Fibroblast of villous mesenchyme (primary cell): Measurements from ENCODE around the gene C12orf54. TPM values are rescaled to one million over a fixed set of nuclear protein-coding genes. Genes with fewer than 3 reads are reported as not detected.
"Not testable (repeated sequence)": the region's sequence is repeated elsewhere in the genome, so short reads cannot be mapped to it uniquely, and the experiment has no call there.

Experiments used
- DNase-seq: peaks from one replicate; pipeline ENCODE4 v3.0.0-alpha.2; 2010; ENCODE audit warnings: low read depth
- H3K4me3 ChIP-seq: 2 replicates; pipeline ENCODE4 v1.5.1; 2011; ENCODE audit warnings: low read depth, mild to moderate bottlenecking, low read length
- CTCF ChIP-seq: IDR thresholded peaks from 2 replicates; pipeline ENCODE4 v1.5.1; 2012; ENCODE audit warnings: low read depth, mild to moderate bottlenecking, low read length; ENCODE audit not compliant: insufficient read depth
- total RNA-seq: library from RNA; depleted of rRNA; stranded (reverse); fragments of >200 nt; gene quantifications from 2 replicates; pipeline ENCODE4 v1.2.3, GENCODE V29; 2012

Gene C12orf54
- total RNA-seq, 1 donor, result not detected

DNA sequence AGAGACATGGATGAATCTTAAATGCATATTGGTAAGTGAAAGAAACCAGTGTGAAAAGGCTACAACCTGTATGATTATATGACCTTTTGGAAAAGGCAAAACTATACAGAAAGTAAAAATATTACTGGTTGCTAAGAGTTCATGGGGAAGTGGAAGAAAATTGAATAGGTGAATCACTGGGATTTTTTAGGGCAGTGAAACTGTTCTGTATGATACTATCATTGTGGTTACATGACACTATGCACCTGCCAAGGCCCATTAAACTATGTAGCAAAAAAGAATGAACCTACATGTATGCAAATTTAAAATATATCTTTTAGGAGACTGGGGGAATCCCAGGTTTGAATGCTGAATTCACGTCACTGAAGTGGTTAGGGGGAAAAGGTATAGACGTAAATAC lies 30.6 kb downstream of the C12orf54 start:
- DNase-seq, result no peak
- H3K4me3 ChIP-seq, result no peak overlapping the region
- TF ChIP-seq CTCF, result no peak

GRCh38 chr12:48514728-48515127 lies 32.4 kb downstream of the C12orf54 start:
- H3K4me3 ChIP-seq, result no peak overlapping the region
- DNase-seq, result no peak
- no peak for TF ChIP-seq CTCF

- DNase-seq, H3K4me3 ChIP-seq: not testable (repeated sequence)
Observed at GRCh38 chr12:48520381-48520780, 38.1 kb downstream of the C12orf54 start.

DNA sequence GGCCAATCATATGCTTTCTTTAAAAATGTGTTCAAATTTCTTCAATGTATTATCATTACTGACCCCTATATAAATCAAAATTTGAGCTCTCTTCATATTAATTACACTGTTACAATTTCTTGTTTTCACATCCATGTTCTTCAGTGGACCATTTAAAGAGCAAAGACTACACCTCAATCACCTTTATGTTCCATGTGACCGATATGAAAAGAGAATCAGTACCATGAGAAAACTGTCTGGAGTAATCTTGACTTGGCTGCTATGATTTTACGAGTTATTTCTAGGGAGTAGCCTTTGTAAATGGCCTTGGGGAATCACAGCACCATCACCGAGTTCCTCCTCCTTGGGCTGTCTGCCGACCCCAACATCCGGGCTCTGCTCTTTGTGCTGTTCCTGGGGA lies 43.0 kb downstream of the C12orf54 start, which contains the start of gene OR8S1:
TSS of gene OR8S1 (plus strand) at position 301 of the 400 bp plus-strand sequence. CDS start at position 301, 0 bp downstream.
- no peak for DNase-seq
- TF ChIP-seq CTCF, result no peak
- no peak within 1 kb of the TSS for H3K4me3 ChIP-seq

DNA sequence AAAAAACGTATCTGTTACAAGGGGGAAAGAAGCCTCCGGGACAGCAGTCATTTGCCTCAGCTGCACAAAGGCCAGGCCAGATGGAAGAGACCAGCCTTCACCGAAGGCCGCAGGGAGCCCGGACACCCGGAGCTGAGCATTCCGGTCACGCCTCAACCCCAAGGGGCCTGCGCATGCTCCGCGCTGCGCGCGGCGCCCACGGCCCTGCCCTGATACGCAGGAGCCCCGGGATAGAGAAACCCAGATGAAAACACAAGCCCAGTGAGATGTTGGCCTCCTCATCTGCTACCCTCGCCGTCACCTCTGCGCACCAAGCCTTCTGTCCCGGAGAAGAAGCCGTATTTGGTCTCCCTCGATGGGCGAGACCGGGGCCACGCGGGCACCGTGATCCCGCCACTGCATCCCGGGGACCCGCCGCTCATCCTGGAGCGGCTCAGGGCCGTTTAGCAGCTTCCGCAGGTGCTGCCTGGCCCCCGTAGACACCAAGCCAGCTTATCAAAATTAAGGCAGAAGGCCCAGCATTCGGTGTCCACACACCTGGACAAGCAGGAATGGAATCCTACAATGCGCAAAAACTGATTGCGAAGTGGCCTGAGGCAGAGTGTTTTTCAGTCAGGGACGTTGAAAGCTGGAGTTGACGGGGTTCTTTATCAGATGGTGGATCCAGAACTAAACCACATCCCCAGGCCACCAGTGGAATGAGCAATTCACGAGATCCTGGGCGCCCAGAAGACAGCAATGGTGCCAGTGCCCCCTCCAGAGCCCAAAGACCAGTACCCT lies 45.8 kb downstream of the C12orf54 start:
- no peak for TF ChIP-seq CTCF
- no peak overlapping the region for H3K4me3 ChIP-seq
- DNase-seq, result no peak

DNA sequence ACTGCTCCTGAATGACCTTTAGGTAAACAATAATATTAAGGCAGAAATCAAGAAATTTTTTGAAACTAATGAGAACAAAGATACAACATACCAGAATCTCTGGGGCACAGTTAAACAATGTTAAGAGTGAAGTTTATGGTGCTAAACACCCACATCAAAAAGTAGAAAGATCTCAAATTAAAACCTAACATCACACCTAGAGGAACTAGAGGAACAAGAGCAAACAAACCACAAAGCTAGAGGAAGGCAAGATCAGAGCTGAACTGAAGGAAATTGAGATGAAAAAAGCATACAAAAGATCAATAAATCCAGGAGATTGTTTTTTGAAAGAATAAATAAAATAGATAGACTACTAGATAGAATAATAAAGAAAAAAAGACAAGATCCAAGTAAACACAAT lies 50.3 kb downstream of the C12orf54 start:
- no peak for DNase-seq
- TF ChIP-seq CTCF, result no peak
- H3K4me3 ChIP-seq, result no peak overlapping the region

GRCh38 chr12:48536602-48537001 lies 54.3 kb downstream of the C12orf54 start:
- H3K4me3 ChIP-seq, result no peak overlapping the region
- no peak for DNase-seq
- no peak for TF ChIP-seq CTCF
